ENCODE measurements around the gene RIC8A.

The RIC8A gene

GRCh38 chr11:204587-205109 is 2.9 kb upstream of the RIC8A start:
- no peak for DNase-seq

GRCh38 chr11:205221-206001 is 2.1 kb upstream of the RIC8A start:
- no peak for DNase-seq

DNA sequence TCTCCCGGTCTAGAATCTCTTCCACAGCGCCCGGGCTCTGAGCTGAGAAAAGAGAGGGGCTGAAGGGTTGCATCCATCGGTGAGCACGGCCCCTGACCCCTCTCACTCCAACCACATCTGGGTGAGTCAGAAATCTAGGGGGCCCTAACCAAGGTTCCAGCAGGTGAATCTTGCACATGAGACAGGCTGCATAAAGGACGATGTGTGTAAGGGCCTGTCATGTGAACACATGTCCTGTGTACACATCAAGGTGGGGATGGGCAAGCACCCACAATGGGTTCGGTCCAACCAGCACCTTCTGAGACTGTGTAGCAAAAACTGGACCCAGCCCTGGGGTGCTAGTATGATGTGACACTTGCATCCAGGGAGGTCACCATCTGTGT is 1.5 kb upstream of the RIC8A start:
- DNase-seq, result no peak

DNA sequence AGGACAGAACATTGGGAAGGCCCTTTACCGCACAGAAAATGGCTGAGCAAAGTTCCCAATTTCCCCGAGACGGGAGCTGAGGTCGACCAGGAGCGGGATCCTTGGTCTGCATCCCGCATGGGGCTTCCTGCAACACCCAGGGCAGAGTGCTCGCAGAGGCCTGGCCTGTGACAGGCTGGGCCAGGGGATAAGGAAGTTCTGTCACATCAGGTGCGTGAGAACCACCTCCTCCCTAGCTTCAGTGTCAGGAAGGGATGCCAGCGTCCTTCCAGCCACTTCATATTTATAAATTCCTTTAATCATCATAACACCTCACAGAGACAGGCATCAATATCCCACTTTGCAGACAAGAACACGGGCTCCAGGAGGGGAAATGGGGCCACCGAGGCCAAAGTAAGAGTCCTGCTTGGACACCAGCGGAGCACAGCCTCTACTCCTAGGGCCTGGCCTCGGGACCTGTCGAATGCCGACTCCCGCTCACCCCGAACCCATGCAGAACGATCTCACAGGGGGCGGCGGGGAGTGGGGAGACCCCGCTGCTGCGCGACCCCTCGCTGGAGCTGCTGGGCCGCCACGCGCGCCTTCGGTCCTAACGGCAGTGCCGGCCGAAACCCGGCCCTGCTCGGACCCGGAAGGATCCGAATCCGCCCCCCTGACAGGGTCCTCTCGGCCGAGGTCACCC is 841 bp upstream of the RIC8A start:
- DNase-seq, result no peak

DNA sequence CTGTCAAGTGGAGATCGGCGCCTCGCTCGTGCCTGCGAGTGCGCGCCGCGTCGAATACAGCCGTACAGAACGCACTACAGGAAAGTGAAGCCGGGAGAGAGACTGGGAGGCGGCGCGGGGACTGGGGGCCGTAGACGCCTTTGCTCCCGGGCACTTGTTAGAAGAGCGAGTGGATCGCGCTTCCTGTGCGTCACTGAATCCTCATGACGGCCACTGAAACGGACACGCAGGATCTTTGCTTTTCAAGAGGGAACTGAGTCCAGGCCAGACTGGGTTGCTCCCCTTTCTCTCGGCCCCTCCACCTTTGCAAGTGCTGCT is 314 bp downstream of the RIC8A start:
- DNase-seq, result peak; percentile 62

GRCh38 chr11:208181-208916 is 841 bp downstream of the RIC8A start:
- DNase-seq, result peak; percentile 73

- DNase-seq, result no peak
Observed at GRCh38 chr11:208917-209260, 1.4 kb downstream of the RIC8A start.

- no peak for DNase-seq
Observed at GRCh38 chr11:209275-210121, 2.0 kb downstream of the RIC8A start.

- DNase-seq, result no peak
Observed at GRCh38 chr11:210122-210802, 2.8 kb downstream of the RIC8A start.

- no peak for DNase-seq
Observed at GRCh38 chr11:210803-211180, 3.3 kb downstream of the RIC8A start.

DNA sequence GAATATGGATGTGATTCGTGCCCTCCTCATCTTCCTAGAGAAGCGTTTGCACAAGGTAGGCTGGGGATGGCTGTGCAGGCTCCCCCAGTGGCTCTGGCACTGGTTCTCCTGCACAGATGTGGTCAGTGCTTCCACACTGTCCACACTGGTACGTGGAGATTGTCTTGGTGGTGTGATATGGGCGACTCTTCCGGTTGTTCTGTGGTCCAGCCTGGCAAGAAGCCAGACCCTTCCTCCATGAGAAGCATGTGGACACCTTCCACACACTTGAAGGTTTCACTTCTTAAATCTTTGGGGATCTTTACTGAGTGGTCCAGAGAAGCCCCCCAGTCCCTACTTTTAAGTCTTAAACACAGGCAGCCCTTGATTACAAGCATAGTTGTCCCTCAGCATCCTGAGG is 3.8 kb downstream of the RIC8A start:
- no peak for DNase-seq

DNA sequence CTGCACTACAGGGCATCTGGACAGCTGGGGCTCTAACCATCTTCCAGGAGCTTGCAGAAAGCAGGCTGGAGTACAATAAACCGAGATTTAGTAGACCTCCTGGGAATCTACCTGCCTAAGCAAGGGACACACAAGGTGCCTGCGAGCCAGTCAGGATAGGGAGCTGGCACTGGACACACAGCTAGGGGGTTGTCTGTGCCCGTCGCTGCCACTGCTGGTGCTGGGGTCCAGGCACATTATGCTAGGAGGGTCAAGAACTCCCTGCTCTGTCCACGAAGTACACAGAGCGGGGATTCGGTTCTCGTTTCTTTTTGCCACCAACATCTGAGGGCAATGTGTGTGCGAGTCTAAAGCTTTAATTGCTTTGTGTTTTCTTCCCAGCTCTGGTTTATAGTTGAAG is 4.2 kb downstream of the RIC8A start:
- no peak for DNase-seq

DNA sequence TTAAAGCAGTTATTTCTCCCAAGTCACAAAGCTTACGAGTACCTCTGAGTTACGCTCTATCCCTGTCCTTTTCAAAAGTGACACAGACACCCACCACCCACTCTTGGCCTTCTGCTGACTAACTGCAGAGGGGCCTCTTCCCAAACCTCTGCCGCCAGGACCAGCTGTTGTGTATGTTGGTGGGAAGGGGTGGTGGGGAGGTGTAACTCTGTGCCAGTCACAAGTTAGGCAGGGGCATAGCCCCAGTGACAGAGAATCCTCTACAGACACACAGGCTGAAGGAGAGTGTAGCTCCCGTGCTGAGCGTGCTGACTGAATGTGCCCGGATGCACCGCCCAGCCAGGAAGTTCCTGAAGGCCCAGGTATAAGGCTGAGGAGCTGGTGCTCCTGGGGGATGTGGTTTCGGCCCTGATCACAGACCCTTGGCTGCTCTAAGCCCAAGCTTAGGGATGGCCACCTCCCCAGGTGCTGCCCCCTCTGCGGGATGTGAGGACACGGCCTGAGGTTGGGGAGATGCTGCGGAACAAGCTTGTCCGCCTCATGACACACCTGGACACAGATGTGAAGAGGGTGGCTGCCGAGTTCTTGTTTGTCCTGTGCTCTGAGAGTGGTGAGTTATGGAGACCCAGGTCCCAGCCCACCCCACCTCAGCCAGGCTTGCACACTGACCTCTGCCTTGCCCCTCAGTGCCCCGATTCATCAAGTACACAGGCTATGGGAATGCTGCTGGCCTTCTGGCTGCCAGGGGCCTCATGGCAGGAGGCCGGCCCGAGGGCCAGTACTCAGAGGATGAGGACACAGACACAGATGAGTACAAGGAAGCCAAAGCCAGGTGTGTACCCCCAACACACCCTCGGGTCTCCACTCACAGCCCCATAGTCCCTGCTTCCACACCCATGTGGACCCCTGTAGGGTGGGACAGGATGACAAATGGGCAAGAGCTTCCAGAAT is 4.9 kb downstream of the RIC8A start:
- no peak for DNase-seq

DNA sequence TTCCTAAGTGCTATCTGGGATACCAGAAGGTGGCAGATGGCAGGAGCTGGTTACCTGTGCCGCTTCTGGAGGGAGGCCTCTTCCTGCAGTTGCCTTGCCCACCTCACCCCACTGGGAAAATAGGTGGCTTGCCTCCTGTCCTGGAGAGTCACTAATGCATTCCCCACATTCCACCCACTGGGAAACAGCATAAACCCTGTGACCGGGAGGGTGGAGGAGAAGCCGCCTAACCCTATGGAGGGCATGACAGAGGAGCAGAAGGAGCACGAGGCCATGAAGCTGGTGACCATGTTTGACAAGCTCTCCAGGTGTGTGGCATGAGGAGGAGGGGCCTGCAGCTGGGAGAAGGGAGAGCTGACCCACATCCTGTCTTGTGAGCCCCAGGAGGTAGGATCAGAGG is 5.6 kb downstream of the RIC8A start:
- no peak for DNase-seq

GRCh38 chr11:214083-214482 is 6.6 kb downstream of the RIC8A start:
- no peak for DNase-seq

DNA sequence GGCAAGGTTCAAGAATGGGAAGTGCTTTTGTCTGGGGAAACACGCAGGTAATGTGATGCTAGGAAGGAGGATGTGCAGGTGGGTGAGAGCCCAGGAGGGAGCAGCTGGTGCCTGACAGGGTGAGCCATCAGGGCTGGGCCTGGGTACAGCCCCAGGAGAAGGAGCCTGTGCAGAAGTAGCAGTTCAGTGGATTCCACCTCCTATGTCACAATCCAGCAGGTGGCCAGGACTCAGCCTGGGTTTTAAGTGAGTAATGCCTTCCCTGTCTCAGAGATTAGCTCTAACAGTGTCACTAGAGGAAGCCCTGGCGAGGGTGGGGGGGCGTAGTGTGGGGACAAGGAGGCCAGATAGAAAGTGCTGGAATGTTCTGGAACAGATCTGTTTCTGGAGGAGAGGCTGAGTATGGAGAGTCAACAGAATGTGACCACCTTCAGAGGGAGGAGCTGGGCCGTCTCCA is 8.1 kb downstream of the RIC8A start:
- no peak for DNase-seq

GRCh38 chr11:216081-216974 is 8.8 kb downstream of the RIC8A start:
- no peak for DNase-seq

GRCh38 chr11:217704-218103 is 10.2 kb downstream of the RIC8A start:
- DNase-seq, result no peak

GRCh38 chr11:218815-219593 is 11.5 kb downstream of the RIC8A start:
- no peak for DNase-seq

Data from NCI-H146 (cell line).